ENCODE measurements around the gene ECI1. TPM values are rescaled to one million over a fixed set of nuclear protein-coding genes. Genes with fewer than 3 reads are reported as not detected.
A peak's percentile ranks its signal among the peaks of the same experiment; 100 is the strongest.

ECI1 gene
- total RNA-seq, 2 donors from 2014 or later, result 109 to 134 TPM

- DNase-seq, result peak; percentile 58
- intact Hi-C loops (cut with DNase I), result no loop called here
- Histone ChIP-seq H3K9ac (ENCODE audit: low read depth in 2 of 2, low read length in 2 of 2) (peak overlapping the region; percentile 70 to 93), H3K27ac (peak overlapping the region; percentile 88), H3K4me3 (peak overlapping the region; percentile 42), H3K4me1 (peaks cover 9% of the 10 kb centered on the region), H3K36me3 (peaks cover 9% of the 10 kb centered on the region), H3K9me3 (no peaks in the 10 kb centered on the region), H3K27me3 (no peaks in the 10 kb centered on the region)
- TF ChIP-seq, protein P1, sequence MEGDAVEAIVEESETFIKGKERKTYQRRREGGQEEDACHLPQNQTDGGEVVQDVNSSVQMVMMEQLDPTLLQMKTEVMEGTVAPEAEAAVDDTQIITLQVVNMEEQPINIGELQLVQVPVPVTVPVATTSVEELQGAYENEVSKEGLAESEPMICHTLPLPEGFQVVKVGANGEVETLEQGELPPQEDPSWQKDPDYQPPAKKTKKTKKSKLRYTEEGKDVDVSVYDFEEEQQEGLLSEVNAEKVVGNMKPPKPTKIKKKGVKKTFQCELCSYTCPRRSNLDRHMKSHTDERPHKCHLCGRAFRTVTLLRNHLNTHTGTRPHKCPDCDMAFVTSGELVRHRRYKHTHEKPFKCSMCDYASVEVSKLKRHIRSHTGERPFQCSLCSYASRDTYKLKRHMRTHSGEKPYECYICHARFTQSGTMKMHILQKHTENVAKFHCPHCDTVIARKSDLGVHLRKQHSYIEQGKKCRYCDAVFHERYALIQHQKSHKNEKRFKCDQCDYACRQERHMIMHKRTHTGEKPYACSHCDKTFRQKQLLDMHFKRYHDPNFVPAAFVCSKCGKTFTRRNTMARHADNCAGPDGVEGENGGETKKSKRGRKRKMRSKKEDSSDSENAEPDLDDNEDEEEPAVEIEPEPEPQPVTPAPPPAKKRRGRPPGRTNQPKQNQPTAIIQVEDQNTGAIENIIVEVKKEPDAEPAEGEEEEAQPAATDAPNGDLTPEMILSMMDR (IDR thresholded peaks at IDR 0.05), result no peak
These were observed 613 bp downstream of the ECI1 start for GRCh38 chr16:2250652-2251295.

DNA sequence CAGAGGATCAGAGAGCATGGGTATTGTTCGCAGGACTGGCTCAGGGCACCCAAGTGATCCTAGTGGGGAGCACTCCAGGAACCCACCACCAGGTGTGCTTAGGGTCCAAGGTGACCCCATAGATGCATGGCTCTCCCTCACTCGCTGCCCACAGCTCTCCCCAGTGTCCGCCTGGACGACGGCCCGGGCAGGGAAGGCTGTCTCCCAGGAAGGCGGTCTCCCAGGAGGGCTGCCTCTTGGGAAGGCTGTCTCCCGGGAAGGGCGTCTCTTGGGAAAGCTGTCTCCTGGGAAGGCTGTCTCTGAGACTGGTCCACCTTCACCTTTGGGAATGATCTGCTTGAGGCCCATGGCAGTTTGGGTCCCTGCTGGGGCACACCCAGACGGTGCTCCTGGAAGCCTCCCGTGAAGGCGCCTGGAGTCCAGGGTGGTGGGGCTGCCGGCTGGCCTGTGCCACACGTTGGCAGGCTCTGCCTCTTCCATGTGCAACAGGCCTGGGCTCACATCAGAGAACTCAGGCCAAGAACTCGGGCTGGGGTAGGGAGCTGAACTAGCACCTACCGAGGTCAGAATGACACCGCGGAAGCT is 5.0 kb downstream of the ECI1 start:
- TF ChIP-seq, protein P1 (IDR thresholded peaks at IDR 0.05), result no peak
- H3K9me3 ChIP-seq, result no peaks in the 10 kb centered on the region
- H3K27ac ChIP-seq, result no peak overlapping the region
- no peak overlapping the region for H3K9ac ChIP-seq (ENCODE audit: low read depth in 2 of 2, low read length in 2 of 2)
- H3K4me1 ChIP-seq, result no peaks in the 10 kb centered on the region
- H3K4me3 ChIP-seq, result no peak overlapping the region
- intact Hi-C loops (cut with DNase I), result no loop called here
- peaks cover 10% of the 10 kb centered on the region for H3K36me3 ChIP-seq
- no peaks in the 10 kb centered on the region for H3K27me3 ChIP-seq
- DNase-seq, result no peak

GRCh38 chr16:2244926-2245795 is 6.2 kb downstream of the ECI1 start:
- intact Hi-C loops (cut with DNase I), result no loop called here
- Histone ChIP-seq H3K27me3 (no peaks in the 10 kb centered on the region), H3K9ac (ENCODE audit: low read depth in 2 of 2, low read length in 2 of 2) (no peak overlapping the region), H3K4me3 (no peak overlapping the region), H3K9me3 (no peaks in the 10 kb centered on the region), H3K4me1 (no peaks in the 10 kb centered on the region), H3K27ac (no peak overlapping the region), H3K36me3 (peaks cover 10% of the 10 kb centered on the region)
- TF ChIP-seq, protein P1 (IDR thresholded peaks at IDR 0.05), result no peak
- no peak for DNase-seq

- no peak overlapping the region for H3K9ac ChIP-seq (ENCODE audit: low read depth in 2 of 2, low read length in 2 of 2)
- H3K36me3 ChIP-seq, result peaks cover 10% of the 10 kb centered on the region
- no peak for DNase-seq
- TF ChIP-seq, protein P1 (IDR thresholded peaks at IDR 0.05), result no peak
- no peak overlapping the region for H3K4me3 ChIP-seq
- H3K27me3 ChIP-seq, result no peaks in the 10 kb centered on the region
- no peaks in the 10 kb centered on the region for H3K4me1 ChIP-seq
- intact Hi-C loops (cut with DNase I), result no loop called here
- H3K9me3 ChIP-seq, result no peaks in the 10 kb centered on the region
- no peak overlapping the region for H3K27ac ChIP-seq
These were observed 7.1 kb downstream of the ECI1 start for GRCh38 chr16:2244301-2244700.

DNA sequence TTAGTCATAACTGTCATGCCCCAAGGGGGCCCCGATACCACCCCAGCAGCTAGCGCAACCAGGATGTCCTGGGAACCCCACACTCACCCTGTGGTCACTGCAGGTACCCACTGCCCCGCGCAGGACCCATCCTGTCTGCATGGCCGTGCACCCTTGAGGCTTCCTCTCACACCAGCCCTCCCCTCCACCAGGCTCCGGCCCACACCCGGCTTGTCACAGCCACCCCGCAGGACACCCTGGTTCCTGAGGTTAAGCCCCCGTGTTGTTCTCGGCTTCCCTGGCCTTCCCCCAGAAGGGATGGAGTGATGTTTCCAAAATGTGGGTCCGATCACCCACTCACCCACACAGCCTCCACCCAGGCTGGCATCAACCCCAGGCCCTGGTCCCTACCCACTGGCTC is 7.6 kb downstream of the ECI1 start:
- Histone ChIP-seq H3K9ac (ENCODE audit: low read depth in 2 of 2, low read length in 2 of 2) (no peak overlapping the region), H3K4me3 (no peak overlapping the region), H3K36me3 (peaks cover 10% of the 10 kb centered on the region), H3K4me1 (no peaks in the 10 kb centered on the region), H3K27ac (no peak overlapping the region), H3K9me3 (no peaks in the 10 kb centered on the region), H3K27me3 (no peaks in the 10 kb centered on the region)
- intact Hi-C loops (cut with DNase I), result no loop called here
- TF ChIP-seq, protein P1 (IDR thresholded peaks at IDR 0.05), result no peak
- no peak for DNase-seq
